ENCODE data around the gene CHMP4B. TPM values are rescaled to one million over a fixed set of nuclear protein-coding genes. Genes with fewer than 3 reads are reported as not detected.
A peak's percentile ranks its signal among the peaks of the same experiment; 100 is the strongest.

CHMP4B gene
- total RNA-seq, 6 experiments from 2014 or later, result 81.2 to 94.2 (median 86.1) TPM

- no peak for TF ChIP-seq CTCF (IDR thresholded peaks at IDR 0.05)
- H3K36me3 Mint-ChIP-seq (ENCODE audit: low read depth), result no peaks in the 10 kb centered on the region
- H3K27ac Mint-ChIP-seq, result no peak overlapping the region
- H3K9me3 Mint-ChIP-seq, result no peaks in the 10 kb centered on the region
- H3K4me3 Mint-ChIP-seq, result no peak overlapping the region
- H3K27me3 Mint-ChIP-seq (ENCODE audit: insufficient read depth), result peaks cover 4% of the 10 kb centered on the region
- no peak for DNase-seq
- peaks cover 5% of the 10 kb centered on the region for H3K4me1 Mint-ChIP-seq (ENCODE audit: low read depth)
Measured at GRCh38 chr20:33798444-33798843, 12.7 kb upstream of the CHMP4B start.

GRCh38 chr20:33803921-33804337 lies 7.2 kb upstream of the CHMP4B start:
- no peaks in the 10 kb centered on the region for H3K9me3 Mint-ChIP-seq
- peaks cover 4% of the 10 kb centered on the region; the same call in 1 of the 2 replicates for H3K27me3 Mint-ChIP-seq (ENCODE audit: insufficient read depth)
- peaks cover 22% of the 10 kb centered on the region for H3K4me1 Mint-ChIP-seq (ENCODE audit: low read depth)
- no peaks in the 10 kb centered on the region for H3K36me3 Mint-ChIP-seq (ENCODE audit: low read depth)
- DNase-seq, result peak; percentile 73
- H3K27ac Mint-ChIP-seq, result peak overlapping the region; percentile 84
- TF ChIP-seq CTCF (IDR thresholded peaks at IDR 0.05), result no peak
- peak overlapping the region; percentile 36 for H3K4me3 Mint-ChIP-seq

GRCh38 chr20:33808388-33808787 lies 2.8 kb upstream of the CHMP4B start:
- no peak for DNase-seq
- no peak for TF ChIP-seq CTCF (IDR thresholded peaks at IDR 0.05)
- Mint-ChIP-seq H3K27ac (no peak overlapping the region), H3K4me3 (no peak overlapping the region), H3K9me3 (no peaks in the 10 kb centered on the region), H3K36me3 (ENCODE audit: low read depth) (peaks cover 8% of the 10 kb centered on the region; the same call in 1 of the 2 replicates), H3K4me1 (ENCODE audit: low read depth) (peaks cover 36% of the 10 kb centered on the region), H3K27me3 (ENCODE audit: insufficient read depth) (no peaks in the 10 kb centered on the region)

GRCh38 chr20:33810259-33810658 lies 889 bp upstream of the CHMP4B start:
- Mint-ChIP-seq H3K27me3 (ENCODE audit: insufficient read depth) (no peaks in the 10 kb centered on the region), H3K4me1 (ENCODE audit: low read depth) (peaks cover 34% of the 10 kb centered on the region), H3K4me3 (no peak overlapping the region), H3K9me3 (no peaks in the 10 kb centered on the region), H3K36me3 (ENCODE audit: low read depth) (peaks cover 13% of the 10 kb centered on the region; the same call in 1 of the 2 replicates), H3K27ac (no peak overlapping the region)
- no peak for DNase-seq
- TF ChIP-seq CTCF (IDR thresholded peaks at IDR 0.05), result no peak

GRCh38 chr20:33811776-33812151 lies 616 bp downstream of the CHMP4B start:
- H3K27me3 Mint-ChIP-seq (ENCODE audit: insufficient read depth), result no peaks in the 10 kb centered on the region
- TF ChIP-seq CTCF (IDR thresholded peaks at IDR 0.05), result no peak

More at GRCh38 chr20:33811776-33812151, 616 bp downstream of the CHMP4B start:
- peak overlapping the region; percentile 98 for H3K27ac Mint-ChIP-seq
- no peaks in the 10 kb centered on the region for H3K9me3 Mint-ChIP-seq
- peaks cover 34% of the 10 kb centered on the region for H3K4me1 Mint-ChIP-seq (ENCODE audit: low read depth)
- no peak for DNase-seq
- peaks cover 13% of the 10 kb centered on the region; the same call in 1 of the 2 replicates for H3K36me3 Mint-ChIP-seq (ENCODE audit: low read depth)
- peak overlapping the region; percentile 95 for H3K4me3 Mint-ChIP-seq

Measured in HFFc6 (cell line).